Fibroblast of lung (primary cell): ENCODE results near the gene PITRM1. TPM values are rescaled to one million over a fixed set of nuclear protein-coding genes. Genes with fewer than 3 reads are reported as not detected.

Experiments used
- DNase-seq, 2 donors: peaks; one replicate each; pipeline versions ENCODE4 v3.0.0 to v3.0.0-alpha.2; 2010; ENCODE audit warnings: low read depth in 2 of 2
- H2AFZ ChIP-seq: 2 replicates; pipeline ENCODE4 v1.5.1; 2012; ENCODE audit warnings: low read length, control low read depth, inconsistent platforms
- H3K27ac ChIP-seq: 2 replicates; pipeline ENCODE4 v1.5.1; 2011; ENCODE audit warnings: low read length, control low read depth; ENCODE audit not compliant: insufficient read depth
- H3K27me3 ChIP-seq: 2 replicates; pipeline ENCODE4 v1.5.1; 2011; ENCODE audit warnings: mild to moderate bottlenecking, low read length; ENCODE audit not compliant: control insufficient read depth, insufficient read depth
- H3K36me3 ChIP-seq: 2 replicates; pipeline ENCODE4 v1.5.1; 2011; ENCODE audit warnings: low read length; ENCODE audit not compliant: control insufficient read depth, insufficient read depth
- H3K4me1 ChIP-seq: 2 replicates; pipeline ENCODE4 v1.5.1; 2011; ENCODE audit warnings: low read length; ENCODE audit not compliant: control insufficient read depth, insufficient read depth; ENCODE audit errors: extremely low read depth
- H3K4me2 ChIP-seq: 2 replicates; pipeline ENCODE4 v1.5.1; 2011; ENCODE audit warnings: low read length, control low read depth; ENCODE audit not compliant: insufficient read depth; ENCODE audit errors: extremely low read depth
- H3K4me3 ChIP-seq, 4 experiments: fragments of 200-600 bp in 1 of 4; sonication (generic) in 1 of 4; replicated peaks in 1 of 4; 2 replicates each; pipeline ENCODE4 v1.5.1; 2011 to 2016; ENCODE audit warnings: low read length in 4 of 4, low read depth in 3 of 4, mild to moderate bottlenecking in 3 of 4, control low read depth in 2 of 4, inconsistent platforms in 1 of 4, mixed read lengths in 1 of 4; ENCODE audit not compliant: insufficient read depth in 1 of 4; ENCODE audit errors: control extremely low read depth in 1 of 4
- H3K79me2 ChIP-seq: 2 replicates; pipeline ENCODE4 v1.5.1; 2012; ENCODE audit warnings: mild to moderate bottlenecking, low read length, inconsistent platforms; ENCODE audit not compliant: control insufficient read depth, insufficient read depth
- H3K9ac ChIP-seq: 2 replicates; pipeline ENCODE4 v1.5.1; 2011; ENCODE audit warnings: mild to moderate bottlenecking, low read length, control low read depth; ENCODE audit not compliant: insufficient read depth
- H3K9me3 ChIP-seq: 2 replicates; pipeline ENCODE4 v1.5.1; 2012; ENCODE audit warnings: low read depth, low read length; ENCODE audit not compliant: control insufficient read depth, insufficient read depth
- H4K20me1 ChIP-seq: 2 replicates; pipeline ENCODE4 v1.5.1; 2011; ENCODE audit warnings: low read length; ENCODE audit not compliant: control insufficient read depth, insufficient read depth; ENCODE audit errors: extremely low read depth
- CTCF ChIP-seq, 2 donors: IDR thresholded peaks in 1 of 2; conservative IDR thresholded peaks in 1 of 2; 1 replicate in 1 of 2; 2 replicates in 1 of 2; pipeline ENCODE4 v1.5.1; 2011 to 2012; ENCODE audit warnings: low read length in 2 of 2, control low read depth in 1 of 2, inconsistent platforms in 1 of 2, low read depth in 1 of 2, mild to moderate bottlenecking in 1 of 2
- EZH2 ChIP-seq: IDR thresholded peaks from 2 replicates; pipeline ENCODE4 v1.5.1; 2012; ENCODE audit warnings: low read length, control low read depth, mild to moderate bottlenecking; ENCODE audit errors: missing control alignments
- polyA plus RNA-seq, 2 donors: library from polyadenylated mRNA; depleted of rRNA in 1 of 2; stranded (reverse) in 1 of 2; unstranded in 1 of 2; fragments of >200 nt; gene quantifications; 2 replicates each; pipeline ENCODE4 v1.2.1, GENCODE V29; 2011 to 2012; ENCODE audit warnings: missing spikeins in 1 of 2
- total RNA-seq: library from RNA; depleted of rRNA; stranded (reverse); fragments of >200 nt; gene quantifications from 2 replicates; pipeline ENCODE4 v1.2.1, GENCODE V29; 2014

The PITRM1 gene
- total and polyA plus RNA-seq, 2 donors (not counting 1 experiment from before 2014, with no cell fraction given), result 53.1 to 73.7 TPM

DNA sequence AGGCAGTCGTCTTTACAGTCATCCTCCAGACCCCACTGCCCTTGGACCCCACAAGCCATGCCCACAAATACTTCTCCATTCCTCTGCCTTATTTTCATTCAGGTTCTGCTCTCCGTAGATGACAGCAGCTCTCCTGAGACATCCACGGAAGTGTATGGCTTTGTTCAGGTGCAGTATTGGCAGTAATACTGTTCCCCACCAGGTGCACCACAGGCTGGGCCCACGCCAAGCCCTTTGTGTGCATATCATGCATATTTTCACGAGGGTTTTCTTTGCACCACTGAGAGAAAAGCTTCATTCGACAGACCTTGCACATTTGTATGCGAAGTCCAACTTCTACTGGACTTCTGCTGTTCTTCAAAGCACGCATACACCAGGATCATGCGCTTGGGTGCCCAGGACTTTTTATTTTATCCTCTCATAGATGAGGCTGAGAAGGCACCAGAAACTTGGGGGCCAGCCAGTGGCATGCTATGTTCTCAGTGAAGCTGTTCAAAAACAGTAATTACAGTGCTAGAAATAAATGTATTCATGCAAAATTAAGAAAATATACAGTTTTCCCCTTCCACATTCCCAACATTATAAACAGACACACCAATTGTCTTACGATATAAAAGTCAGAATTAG lies 37.8 kb upstream of the PITRM1 start:
- TF ChIP-seq CTCF (conservative IDR thresholded peaks at IDR 0.05 in 1 of 2, IDR thresholded peaks at IDR 0.05 in 1 of 2; ENCODE audit: low read depth in 1 of 2, low read length in 2 of 2) (no peak), EZH2 (no peak)
- H3K9ac ChIP-seq, result no peak overlapping the region
- peaks cover 5% of the 10 kb centered on the region for H3K27me3 ChIP-seq
- no peaks in the 10 kb centered on the region for H4K20me1 ChIP-seq
- DNase-seq, result no peak
- H3K79me2 ChIP-seq, result no peaks in the 10 kb centered on the region
- H3K4me1 ChIP-seq, result no peaks in the 10 kb centered on the region
- no peak overlapping the region for H3K4me3 ChIP-seq
- no peaks in the 10 kb centered on the region for H3K36me3 ChIP-seq
- H2AFZ ChIP-seq, result no peak overlapping the region
- H3K4me2 ChIP-seq, result no peak overlapping the region
- H3K27ac ChIP-seq, result no peak overlapping the region
- H3K9me3 ChIP-seq, result no peaks in the 10 kb centered on the region

DNA sequence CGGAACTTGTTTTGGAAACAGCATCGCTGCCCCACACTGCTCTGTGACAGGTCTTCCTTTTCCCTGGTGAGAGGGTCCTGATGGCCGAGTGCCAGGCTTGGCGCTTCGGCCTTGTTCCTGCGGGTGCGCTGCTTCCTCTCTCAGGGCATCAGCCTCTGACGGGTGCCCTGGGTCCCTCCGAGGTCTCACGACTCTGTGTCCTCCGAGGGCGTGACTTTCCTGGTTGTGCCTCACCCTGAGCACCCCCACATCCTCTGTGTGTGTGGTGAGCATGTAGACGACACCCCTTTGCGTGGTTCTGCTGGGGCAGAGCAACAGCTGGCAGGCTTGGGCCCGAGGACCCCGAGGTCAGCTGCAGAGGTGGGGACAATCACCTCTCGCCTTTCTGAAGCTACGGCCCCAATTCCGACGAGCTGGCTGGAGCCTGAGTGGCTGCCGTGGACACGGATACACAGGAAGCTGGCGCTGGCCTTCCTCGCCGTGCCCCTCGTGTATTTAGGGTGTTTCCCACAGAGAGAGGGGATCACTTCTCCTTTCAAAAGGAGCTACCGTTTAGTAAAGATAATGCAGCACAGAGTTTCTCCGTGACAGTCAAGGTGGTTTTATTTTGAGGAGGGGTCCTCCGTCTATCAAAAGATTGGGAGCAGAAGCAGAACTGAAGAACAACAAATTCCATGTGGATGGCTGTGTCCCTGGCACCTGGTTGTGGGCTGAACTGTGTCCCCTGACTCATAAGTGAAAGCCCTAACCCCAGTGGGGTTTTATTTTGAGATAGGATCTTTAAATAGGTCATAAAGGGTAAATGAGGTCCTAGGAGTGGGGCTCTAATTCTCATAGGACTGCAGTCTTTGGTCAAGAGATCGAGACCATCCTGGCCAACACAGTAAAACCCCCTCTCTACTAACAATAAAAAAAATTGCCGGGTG lies 36.2 kb upstream of the PITRM1 start:
- H3K9me3 ChIP-seq, result no peaks in the 10 kb centered on the region
- H3K4me3 ChIP-seq, result no peak overlapping the region
- H3K9ac ChIP-seq, result no peak overlapping the region
- H3K27ac ChIP-seq, result no peak overlapping the region
- no peak overlapping the region for H3K4me2 ChIP-seq
- H2AFZ ChIP-seq, result no peak overlapping the region
- no peaks in the 10 kb centered on the region for H3K4me1 ChIP-seq
- peaks cover 5% of the 10 kb centered on the region for H3K27me3 ChIP-seq
- H3K36me3 ChIP-seq, result no peaks in the 10 kb centered on the region
- DNase-seq, result no peak
- TF ChIP-seq CTCF (conservative IDR thresholded peaks at IDR 0.05 in 1 of 2, IDR thresholded peaks at IDR 0.05 in 1 of 2; ENCODE audit: low read depth in 1 of 2, low read length in 2 of 2) (no peak), EZH2 (no peak)
- no peaks in the 10 kb centered on the region for H4K20me1 ChIP-seq
- H3K79me2 ChIP-seq, result no peaks in the 10 kb centered on the region

DNA sequence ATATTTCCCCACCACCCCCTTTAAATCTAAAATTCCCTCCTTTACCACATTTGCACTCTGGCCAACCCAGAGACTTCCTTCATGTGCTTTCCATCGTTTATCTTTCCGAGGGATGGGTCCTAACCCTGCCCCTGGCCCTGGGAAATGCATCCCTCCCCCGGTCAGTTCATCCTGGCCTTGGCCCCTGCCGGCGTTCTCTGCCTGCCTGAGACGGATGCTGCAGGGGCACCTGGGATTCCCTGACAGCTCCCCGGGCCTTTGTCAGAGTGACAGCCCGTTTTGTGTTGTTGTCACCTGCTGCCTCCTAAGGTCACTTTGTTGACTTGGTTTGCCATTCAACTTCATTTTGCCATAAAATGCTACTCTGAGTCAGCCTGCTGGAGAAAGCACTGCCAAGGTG lies 34.8 kb upstream of the PITRM1 start:
- Histone ChIP-seq H3K27ac (no peak overlapping the region), H3K9me3 (no peaks in the 10 kb centered on the region), H3K27me3 (peaks cover 5% of the 10 kb centered on the region), H3K4me1 (no peaks in the 10 kb centered on the region), H3K9ac (no peak overlapping the region), H4K20me1 (no peaks in the 10 kb centered on the region), H3K36me3 (no peaks in the 10 kb centered on the region), H3K79me2 (no peaks in the 10 kb centered on the region), H2AFZ (no peak overlapping the region), H3K4me3 (no peak overlapping the region), H3K4me2 (no peak overlapping the region)
- DNase-seq, result no peak
- TF ChIP-seq CTCF (conservative IDR thresholded peaks at IDR 0.05 in 1 of 2, IDR thresholded peaks at IDR 0.05 in 1 of 2; ENCODE audit: low read depth in 1 of 2, low read length in 2 of 2) (no peak), EZH2 (no peak)
